ENCODE measurements around the gene MALRD1.
"Not testable (repeated sequence)": the region's sequence is repeated elsewhere in the genome, so short reads cannot be mapped to it uniquely, and the experiment has no call there.

MALRD1 gene

DNA sequence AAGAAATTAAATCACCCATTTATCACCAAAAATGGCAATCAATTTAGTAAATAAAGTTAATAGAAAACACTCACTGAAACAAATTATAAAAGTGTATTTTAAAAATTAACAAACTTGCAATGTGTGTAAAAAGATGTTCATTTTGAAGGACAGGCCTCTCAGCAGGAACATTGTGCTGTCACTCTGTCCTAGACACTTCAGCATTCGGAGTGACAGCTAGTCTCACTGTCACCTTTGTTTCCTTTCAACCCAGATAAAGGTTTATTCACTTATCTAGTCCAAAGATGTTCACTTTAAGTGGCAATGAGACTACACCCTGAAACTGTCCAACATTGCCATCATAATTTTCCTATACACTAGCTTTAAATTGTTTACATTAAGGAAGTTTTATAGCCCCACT lies 675.7 kb downstream of the MALRD1 start:
- DNase-seq, result no peak

GRCh38 chr10:19728376-19728775 lies 679.8 kb downstream of the MALRD1 start:
- DNase-seq, result no peak

- no peak for DNase-seq
These were observed 680.4 kb downstream of the MALRD1 start for GRCh38 chr10:19728964-19729363.

- DNase-seq, result no peak
These were observed 681.7 kb downstream of the MALRD1 start for GRCh38 chr10:19730167-19730906.

DNA sequence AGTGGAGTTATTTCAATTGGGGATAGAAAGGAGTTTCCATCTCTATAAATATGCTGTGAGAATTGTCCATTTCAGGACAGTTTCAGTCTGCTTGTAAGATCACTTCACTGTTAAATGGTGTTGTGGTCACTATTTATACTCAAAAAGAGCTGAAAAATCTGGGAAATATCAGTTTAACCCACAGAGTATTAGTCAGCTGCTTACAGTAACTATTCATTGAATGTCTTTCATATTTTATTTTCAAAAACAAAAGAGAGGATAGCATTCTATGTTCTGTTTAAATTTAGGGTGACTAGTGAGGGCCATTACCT lies 682.3 kb downstream of the MALRD1 start:
- no peak for DNase-seq

- DNase-seq, result no peak
These were observed 683.0 kb downstream of the MALRD1 start for GRCh38 chr10:19731560-19731959.

- DNase-seq, result no peak
These were observed 689.8 kb downstream of the MALRD1 start for GRCh38 chr10:19738440-19738839.

DNA sequence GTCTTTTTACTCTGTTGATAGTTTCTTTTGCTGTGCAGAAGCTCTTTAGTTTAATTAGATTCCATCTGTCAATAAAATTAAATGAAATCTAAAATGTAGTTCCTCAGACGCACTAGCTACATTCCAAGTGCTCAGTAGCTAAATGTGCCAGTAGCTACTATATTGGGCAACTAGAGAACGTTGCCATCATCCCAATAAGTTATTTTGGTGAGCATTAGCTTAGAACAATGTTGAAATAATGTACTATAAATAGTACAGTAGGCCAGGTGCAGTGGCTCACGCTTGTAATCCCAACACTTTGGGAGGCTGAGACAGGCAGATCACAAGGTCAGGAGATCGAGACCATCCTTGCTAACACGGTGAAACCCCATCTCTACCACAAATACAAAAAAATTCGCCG lies 690.6 kb downstream of the MALRD1 start:
- not testable (repeated sequence) for DNase-seq

- DNase-seq, result not testable (repeated sequence)
These were observed 693.5 kb downstream of the MALRD1 start for GRCh38 chr10:19742144-19742543.

GRCh38 chr10:19745672-19746071 lies 697.1 kb downstream of the MALRD1 start:
- DNase-seq, result no peak

GRCh38 chr10:19749185-19749729 lies 700.7 kb downstream of the MALRD1 start:
- no peak for DNase-seq

DNA sequence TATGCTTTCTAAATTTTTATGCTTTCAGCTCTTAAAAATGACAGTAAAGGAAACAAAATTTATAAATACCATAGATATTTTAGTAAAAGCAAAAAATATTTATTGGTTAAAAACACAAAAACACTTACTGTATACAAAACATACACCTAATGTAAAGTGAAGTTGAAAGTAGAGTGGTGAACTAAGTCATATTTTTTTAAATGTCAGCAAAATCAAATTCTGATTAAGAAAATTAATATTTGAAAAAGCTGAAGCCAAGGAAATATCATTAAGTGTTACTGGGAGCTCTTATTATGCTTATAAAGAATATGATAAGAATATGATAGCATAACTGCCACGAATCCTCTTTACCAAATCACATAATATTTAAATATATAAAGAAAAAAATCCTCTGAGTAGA lies 702.4 kb downstream of the MALRD1 start:
- no peak for DNase-seq

GRCh38 chr10:19756919-19757318 lies 708.3 kb downstream of the MALRD1 start:
- DNase-seq, result no peak

- no peak for DNase-seq
These were observed 713.4 kb downstream of the MALRD1 start for GRCh38 chr10:19762026-19762425.

DNA sequence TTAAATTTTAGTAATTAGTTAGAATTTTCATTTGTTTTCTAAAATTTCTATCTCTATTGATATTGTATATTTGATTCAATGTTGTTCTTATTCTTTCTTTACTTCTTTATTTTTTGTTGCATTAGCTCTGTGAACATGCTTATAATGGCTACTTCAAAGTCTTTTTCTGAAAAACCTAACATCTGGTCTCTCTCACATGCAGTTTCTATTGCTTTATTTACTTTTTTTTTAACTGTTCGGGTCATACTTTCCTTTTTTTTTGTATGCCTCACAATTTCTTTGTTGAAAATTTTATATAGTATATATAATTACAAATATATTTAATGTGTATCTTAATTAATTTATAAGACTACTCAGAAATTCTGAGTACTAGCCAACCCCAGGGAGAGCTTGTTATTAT lies 715.5 kb downstream of the MALRD1 start:
- no peak for DNase-seq

DNA sequence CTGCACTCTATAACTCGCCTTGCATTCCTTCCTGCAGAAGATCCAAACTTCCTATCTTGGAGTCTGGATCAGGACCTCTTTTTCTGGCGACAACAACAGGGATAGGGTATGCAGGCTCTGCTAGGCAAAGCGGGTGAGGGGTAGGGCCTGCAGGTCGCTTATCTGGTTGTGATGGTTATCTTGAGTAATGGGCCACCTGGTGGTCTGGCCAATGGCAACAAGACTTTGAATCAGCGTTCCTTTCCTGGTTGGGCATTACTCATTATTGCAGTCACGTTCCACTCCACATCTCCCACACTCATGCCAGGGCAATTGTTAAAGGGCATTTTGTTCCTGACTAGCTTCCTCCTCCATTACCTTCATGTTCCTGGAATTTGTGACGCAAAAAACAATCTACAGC lies 719.3 kb downstream of the MALRD1 start:
- DNase-seq, result no peak

DNA sequence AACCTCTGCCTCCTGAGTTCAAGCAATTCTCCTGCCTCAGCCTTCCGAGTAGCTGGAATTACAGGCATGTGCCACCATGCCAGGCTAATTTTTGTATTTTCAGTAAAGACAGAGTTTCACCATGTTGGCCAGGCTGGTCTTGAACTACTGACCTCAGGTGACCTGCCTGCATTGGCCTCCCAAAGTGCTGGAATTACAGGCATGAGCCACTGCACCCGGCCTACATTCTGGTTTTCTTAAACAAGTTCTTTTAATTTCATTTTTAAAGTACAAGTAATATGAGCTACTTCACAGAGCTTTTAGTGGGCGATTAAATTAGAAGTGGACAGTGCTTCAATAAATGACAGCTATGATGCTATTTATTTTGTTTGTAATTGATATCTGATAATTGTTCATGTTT lies 721.2 kb downstream of the MALRD1 start:
- DNase-seq, result not testable (repeated sequence)

DNA sequence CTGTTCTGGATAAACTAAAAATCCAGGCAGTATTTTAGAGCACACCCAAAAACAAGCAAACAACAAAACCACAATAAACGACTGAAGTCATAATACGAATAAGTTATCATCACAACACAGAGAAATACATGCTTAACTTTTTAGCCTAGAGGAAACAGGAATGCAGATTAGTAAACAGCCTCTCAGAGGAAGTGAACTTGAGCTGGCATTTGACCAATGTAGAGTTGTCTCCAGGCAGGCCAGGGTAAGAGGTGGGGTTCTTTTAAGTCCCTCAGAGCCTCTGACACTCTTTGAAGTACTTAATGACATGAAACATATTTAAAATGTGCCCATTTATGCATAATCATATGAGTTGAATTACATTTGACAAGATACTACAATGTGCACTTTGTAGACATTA lies 724.4 kb downstream of the MALRD1 start:
- no peak for DNase-seq

GRCh38 chr10:19775296-19775695 lies 726.7 kb downstream of the MALRD1 start:
- no peak for DNase-seq

DNA sequence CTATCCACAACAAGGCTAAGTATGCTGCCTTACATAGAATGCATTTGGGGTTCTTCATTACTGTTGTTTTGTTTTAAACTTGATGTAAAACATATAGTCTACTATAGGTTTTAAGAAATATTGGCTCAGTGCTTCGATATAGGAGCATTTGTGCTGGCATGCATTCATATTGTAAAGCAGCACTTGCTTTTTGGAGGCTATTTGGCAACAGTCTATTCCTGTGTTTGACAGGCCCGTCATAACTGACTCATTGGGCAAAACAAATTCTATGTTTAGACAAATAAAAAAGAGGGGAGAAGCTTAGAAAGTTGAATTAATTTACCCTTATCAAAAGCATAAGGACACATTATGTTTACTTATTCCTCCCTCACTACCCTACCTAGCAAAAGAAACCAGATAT lies 729.2 kb downstream of the MALRD1 start:
- DNase-seq, result no peak

- no peak for DNase-seq
These were observed 730.4 kb downstream of the MALRD1 start for GRCh38 chr10:19778996-19779395.

DNA sequence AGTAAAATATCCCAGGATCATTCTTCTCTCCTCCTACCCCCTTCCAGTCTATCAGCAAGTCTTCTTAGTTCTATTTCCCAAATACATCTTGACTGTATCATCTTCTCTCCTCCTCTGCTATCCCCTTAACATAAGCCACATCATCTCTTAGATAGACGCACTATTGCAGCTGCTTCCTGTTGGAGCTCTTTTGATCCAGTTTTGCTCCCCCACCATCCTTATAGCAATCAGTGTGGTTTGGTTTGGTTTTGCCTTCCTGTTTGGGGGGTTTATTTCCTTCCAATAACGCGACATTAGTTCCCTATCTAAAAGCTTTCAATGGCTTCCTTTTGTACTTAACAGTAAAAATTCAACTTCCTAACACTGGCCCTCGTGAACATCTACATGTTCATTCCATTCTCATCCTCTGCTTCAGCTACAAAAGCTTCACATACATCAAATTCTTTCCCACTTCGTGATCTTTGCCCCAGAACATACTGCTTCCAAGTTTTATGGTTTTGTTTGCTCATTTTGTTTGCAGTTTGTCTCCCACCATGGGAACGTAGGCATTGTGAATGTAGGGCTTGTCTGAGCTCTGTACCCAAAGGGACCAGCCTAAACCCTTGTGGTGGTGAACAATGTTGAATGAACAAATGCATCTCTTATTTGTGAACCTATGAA lies 734.0 kb downstream of the MALRD1 start:
- no peak for DNase-seq

DNA sequence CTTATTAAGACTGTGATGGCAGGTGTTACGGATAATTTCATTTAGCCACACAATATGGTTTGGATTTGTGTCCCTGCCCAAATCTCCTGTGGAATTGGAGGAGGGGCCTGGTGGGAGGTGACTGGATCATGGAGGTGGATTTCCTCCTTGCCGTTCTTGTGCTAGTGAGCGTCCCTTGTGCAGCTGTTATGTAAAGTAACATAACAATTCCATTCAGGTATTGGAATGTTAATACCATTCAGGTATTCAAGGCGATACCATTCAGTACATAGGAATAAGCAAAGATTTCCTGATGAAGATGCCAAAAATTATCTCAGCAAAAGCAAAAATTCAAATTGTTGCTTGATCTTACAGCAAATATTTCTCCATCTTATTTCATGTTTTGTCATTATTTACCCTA lies 735.1 kb downstream of the MALRD1 start:
- DNase-seq, result no peak
